Inferior parietal cortex (tissue), 1 donor: Measurements from ENCODE around the gene IGSF21.

ENCODE experiments used
- DNase-seq: peaks from one replicate; pipeline ENCODE4 v3.0.0-alpha.2; 2016; ENCODE audit errors: extremely low spot score

The IGSF21 gene

DNA sequence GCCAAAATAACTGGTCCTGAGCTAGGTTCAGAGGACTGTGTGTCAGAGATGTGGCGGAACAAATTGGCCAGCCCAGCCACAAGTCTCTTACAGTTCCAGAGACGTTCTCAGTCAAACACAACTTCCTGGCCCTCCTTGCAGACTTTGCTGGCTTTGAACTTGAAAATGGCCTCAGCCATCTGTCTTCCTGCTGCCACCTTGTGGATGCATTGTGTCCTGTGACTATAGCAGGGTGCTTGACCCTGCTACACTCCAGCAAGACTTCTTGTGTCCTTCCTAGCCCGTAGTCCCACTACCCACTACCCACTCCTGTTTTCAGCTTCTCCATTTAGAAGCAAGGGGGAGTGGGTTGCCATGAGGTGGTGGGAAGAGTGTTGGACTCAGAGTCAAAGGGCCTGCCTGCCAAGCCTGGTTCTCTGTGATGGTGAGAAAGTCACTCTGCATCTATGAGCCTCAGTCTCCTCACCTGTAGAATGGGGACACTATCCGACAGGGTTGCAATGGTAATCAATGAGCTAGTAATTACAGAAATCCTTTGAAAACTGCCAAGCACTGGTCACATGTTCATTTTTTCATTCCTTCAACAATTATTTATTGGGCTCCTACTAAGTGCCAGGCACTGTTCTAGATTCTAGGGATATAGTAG is 109.9 kb downstream of the IGSF21 start:
- no peak for DNase-seq

DNA sequence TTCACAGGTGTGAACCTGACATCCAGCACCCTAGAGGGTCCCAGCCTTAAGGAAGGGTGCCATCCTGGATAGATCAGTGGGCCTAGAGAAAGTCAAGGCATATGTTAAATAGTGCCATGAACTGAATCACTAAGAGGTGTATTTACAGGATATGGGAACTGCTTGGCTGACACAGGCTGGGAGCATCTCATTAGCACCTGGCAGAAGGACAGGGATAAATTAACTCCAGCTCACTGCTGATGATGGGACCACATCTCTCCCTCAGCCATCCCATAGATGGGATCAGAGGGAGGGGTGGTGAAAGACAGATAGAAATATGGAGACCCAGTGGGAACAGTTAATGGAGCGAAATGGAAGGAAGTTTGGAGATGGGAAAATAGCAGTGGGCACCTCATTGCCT is 122.0 kb downstream of the IGSF21 start:
- no peak for DNase-seq

DNA sequence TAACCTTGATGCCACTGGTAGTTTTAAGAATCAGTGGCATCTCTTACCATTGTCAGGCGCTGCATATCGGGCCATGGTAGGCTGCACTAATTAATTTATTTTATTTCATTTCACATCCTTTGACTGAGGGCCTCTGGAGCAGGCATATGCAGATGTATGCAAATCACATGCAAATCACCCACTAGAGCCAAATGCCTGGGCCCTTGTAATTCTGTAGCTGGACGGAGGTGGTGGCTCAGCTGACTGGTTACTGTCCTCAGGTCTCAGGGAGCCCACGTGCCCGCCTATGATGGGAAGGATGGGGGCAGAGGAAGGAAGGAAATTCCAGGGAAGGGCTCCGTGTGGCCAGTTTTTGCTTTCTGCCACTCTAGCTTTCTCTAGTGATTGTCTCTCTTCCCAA is 122.7 kb downstream of the IGSF21 start:
- no peak for DNase-seq

DNA sequence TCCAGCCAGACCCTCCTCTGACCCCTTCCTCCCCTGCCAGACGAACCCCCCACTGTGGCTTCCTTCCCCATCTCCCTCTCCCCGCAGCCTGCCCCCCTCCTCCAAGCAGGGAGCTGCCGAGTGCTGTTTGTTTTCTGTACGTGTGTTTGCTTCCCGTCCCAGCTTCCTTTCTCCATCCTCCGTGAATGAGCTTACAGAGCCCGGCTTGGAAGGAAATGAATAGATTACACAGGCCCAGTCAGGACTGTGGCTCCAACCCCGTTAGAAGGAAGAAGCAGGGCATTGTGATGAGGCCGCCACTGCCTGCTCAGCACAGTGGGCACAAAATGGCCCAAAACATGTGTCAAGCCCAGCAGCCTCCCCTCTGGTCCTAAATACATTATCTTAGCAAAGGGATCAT is 123.2 kb downstream of the IGSF21 start:
- peak; percentile 49 for DNase-seq

DNA sequence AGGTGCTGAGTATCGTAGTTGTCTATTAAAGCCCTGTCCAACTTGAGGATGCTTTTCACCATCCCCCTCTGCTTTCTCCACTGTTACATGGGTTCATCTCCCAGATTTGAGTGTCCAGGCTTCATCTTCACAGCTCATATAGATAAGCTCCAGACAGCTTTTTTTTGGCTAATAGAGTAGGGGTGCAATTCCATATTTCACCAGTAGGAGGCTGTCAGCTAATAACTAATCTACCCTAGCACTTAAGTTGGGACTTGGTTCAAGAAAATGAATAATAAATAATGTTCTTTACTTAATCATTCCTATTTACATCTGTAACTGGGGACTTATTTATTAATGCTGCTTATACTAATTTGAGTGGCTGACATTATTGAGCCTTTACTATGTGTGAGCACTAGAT is 124.5 kb downstream of the IGSF21 start:
- no peak for DNase-seq

DNA sequence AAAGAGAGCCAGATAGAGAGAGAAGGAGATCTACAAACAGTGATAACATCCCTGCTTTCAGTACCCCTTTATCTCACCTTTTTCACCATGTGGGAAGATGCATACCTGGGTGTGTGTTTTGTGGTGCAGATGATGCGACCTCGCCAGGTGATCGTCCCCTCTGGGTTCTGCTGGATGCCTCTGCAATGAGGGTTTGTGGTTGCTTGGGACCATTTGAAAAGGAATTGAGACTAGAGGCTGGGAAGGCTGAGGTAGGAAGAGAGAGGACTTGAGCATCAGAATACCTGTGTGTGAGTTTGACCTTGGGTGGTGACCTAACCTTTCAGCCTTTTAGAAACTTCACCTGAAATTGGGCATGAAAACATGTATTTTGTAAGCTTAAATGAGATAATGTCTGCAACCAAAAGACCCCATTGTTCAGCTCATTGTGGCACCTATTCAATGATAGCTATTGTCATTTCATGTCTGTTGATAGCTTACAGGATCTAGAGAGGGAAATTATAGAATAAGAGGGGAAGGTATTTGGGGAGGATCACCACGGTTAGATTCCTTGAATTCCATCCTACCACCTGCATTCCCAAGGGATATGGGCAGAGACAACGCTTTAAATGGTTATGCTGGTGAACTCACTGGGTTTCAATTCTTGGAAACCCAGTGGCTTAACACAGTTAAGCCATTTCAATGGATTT is 125.7 kb downstream of the IGSF21 start:
- DNase-seq, result no peak

DNA sequence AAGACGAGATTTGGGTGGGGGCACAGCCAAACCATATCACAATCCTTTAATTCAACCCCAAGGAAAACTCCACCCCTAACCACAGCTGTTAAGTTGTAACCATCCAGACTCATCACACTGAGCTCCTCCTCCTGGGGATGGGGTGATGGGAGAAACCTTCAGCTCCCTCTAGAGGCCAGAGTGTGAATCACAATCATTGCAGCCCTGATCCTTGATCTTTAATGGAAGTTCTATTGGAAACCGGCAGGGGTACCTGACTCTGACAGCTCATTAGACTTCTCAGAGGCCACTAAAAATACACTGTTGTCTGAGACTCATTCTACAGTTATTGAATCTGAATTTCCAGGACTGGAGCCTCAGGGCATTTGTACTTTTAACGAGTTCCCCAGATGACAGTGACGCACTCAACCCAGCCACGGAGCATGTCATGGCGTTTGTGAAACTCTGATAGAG is 127.2 kb downstream of the IGSF21 start:
- DNase-seq, result peak; percentile 78

DNA sequence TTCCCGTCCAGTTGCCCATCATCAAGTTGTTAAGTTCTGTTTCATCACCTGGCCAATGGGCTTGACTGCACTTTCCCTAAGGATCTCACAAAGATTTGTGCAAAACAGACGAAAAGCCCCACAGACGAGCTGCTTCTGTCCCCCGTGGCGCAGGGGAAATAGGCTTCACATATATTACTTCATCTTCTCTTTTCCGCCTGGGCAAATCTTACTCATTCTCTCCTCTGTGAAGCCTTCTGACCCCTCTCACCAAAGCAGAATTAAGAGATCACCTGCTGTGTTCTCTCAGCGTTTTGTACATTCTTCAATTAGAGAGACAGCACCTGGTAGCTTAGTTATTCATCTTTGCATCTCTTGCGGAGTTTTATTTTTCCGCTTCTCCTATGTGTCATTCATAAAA is 129.8 kb downstream of the IGSF21 start:
- DNase-seq, result no peak

DNA sequence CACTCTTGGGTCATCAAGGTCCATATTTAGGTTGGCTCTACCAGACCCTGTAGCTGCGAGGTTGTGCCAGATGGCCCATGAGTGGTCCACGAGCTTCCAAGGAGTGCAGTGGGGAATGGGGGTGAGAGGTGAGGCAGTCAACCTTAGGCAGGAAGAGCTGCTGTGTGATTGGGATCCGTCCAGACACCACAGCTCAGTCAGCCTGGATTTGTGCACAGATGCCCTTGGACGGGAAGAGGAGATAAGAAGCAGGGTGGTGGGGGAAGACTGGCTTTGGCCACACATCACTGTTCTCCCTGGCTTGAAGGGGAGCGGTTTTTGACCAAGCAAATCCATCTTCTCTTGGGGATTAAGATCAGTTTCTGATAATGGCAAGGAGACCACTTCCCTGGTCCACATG is 130.6 kb downstream of the IGSF21 start:
- no peak for DNase-seq

DNA sequence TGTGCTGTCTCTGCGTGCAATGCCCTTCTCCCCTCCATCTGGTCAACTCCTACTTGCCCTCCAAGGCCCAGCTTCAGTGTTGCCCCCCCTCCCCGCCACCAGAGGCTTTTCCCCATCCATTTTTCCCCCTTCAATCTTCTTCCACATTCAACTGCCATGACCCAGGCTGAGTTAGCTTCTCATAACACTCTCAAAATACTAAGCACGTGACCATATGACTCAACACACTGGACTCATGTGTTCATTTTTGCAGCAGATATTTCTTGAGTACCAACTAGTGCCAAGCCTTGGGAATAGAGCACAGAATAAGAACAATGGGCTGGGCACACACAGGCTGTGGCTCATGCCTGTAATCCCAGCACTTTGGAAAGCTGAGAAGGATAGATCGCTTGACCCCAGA is 132.1 kb downstream of the IGSF21 start:
- peak; percentile 56 for DNase-seq

DNA sequence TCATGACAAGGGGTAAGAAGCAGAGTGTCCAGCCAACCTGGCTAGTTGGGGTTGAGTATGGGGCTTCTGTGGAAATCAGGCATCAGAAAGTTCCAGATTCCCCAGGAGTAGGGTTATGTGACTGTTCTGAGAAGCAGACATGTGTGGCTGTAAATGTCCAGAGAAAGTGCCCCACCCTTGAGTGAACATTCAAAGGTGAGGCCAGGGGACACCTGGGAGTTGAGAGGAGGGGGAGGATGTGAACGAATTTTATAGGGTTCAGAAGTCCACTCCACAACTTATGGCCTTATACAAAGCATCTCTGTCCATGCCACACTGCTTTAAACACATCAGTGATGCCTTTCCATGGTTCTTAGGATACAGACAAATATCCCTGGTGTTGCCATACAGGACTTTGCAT is 133.3 kb downstream of the IGSF21 start:
- no peak for DNase-seq

DNA sequence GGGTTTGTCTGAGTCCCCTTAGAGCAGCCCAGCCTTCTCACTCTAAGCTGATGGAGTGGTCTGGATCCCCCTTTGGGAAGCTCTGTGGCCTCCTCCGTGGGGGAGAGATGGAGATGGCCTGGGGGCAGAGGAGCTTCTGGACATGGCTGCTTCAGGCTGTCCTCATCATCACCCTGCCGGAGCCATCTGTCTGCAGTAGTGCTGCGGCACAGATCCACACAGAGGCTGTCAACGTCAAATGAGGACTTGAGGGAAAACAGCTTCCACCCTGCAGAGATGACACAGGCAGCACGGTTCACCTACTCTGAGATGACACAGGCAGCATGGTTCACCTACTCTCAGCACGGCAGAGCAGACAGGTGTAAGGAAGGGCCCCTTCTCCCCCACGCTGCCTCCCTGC is 134.3 kb downstream of the IGSF21 start:
- DNase-seq, result no peak

DNA sequence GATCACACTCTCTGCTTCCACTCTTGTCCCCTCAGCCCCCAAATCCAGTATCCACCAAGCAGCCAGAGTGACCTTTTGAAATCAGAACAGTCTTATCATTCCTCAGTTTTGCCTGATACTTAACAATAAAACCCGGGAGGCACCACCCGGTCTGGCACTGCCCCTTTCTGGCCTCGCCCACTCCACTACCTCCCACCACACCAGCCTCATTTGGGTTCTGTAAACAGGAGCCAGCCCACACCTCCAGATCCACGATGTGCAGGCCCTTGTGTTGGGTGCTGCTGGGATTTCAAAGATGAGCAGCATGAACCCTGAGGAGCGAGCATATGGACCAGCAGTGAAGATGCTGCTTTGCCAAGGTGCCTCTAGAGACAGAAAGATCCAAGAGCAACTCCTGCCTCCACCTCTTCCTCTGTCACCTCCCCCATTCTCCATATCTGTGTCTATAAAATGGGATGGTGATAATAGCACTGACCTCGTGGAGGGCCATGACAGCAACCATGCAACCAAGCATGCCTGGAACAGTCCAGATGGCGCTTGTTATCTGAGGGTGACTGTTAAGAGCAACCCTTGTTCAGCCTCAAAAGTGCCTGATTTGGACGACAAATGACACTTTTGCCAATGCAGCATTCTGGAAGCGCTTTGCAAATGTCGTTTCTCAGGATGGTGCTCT is 136.0 kb downstream of the IGSF21 start:
- no peak for DNase-seq

DNA sequence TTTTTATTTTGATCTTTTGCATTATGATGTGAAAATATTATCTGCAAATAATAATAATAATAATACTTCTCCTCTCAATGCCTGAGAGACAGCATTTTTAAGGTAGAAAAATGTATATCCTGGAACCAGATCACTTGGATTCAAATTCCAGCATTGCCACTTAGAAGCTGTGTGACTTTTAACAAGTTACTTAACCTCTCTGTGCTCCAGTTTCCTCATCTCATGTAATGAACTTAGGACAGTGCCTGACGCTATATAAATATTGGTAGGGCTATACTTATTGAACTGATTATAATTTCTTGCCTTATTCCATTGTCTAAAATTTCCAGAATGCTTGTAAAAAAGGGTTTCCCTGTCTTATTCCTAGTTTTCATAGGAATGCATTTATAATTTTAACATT is 137.2 kb downstream of the IGSF21 start:
- DNase-seq, result no peak

DNA sequence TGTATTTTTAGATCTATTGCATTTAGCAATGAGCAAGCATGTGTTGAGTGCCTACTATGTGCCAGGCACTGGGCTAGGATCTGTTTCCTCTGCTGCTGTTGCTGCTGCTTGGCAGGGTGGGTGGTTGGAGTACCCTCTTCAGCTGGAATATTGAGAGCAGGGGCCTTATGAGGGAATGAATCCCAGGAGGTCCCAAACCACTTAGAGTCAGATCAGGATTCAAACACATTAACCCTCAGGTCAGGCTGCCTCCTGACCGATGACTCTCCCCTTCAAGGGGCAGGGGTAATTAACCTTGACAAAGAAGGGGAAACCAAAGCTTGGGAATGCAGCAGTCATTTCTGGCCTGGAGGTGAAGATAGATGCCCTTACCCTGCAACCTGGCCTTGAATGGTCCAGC is 138.0 kb downstream of the IGSF21 start:
- no peak for DNase-seq

DNA sequence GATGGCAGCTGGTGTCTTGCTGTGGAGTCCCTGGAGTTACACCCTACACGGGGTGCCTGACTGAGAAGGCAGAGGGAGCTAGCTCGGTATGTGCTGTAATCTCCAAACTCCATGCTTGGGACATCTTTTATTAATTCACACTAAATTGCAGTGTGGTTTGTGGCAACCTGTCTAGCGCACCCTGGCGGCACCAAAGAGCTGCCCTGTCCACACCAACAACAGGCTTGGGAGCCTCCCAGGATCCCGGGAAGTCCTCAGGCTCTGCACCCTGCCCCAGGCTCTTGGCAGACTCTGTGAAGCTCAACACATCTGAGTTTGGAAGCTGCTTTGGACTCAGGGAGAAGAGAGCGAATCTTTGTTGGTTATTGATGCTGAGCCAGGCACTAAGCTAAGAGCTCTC is 138.9 kb downstream of the IGSF21 start:
- DNase-seq, result no peak

DNA sequence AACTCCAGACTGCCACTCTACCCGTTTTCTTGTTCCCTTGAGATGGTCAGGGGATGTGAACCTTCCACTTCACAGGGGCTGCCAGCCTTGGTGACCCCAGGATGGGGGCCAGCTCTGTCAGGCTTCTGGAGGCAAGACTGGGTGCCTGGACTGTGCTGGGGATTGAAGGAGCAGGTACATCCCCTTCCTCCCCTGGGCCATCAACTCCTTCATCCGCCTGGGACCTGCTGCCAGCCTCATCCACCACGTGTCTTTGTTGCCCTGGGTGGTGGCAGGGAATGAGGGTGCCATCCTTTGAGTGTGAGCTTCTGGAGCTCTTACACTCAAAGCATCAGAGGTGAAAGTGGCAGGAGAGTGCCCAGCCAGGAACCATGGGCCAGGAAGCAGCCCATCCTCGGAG is 139.6 kb downstream of the IGSF21 start:
- DNase-seq, result no peak

DNA sequence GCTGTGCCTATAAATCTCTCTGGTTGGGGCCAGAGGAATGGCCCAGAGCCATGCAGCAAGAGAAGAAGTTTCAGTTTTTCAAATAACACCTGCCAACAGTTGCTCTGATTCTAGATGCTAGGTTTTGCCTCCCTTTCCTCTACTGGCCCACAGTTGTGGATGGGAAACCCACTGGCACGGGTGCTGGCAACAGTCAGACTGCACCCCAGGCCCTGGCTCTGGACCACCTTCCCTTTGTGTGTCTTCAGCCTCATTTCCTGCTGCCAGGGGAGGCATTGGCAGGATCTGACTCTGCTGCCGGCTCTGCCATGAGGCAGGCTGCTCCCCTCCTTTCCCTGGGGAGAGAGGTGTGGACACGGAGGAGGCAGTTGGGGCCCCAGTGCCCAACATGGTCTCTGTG is 142.0 kb downstream of the IGSF21 start:
- no peak for DNase-seq

DNA sequence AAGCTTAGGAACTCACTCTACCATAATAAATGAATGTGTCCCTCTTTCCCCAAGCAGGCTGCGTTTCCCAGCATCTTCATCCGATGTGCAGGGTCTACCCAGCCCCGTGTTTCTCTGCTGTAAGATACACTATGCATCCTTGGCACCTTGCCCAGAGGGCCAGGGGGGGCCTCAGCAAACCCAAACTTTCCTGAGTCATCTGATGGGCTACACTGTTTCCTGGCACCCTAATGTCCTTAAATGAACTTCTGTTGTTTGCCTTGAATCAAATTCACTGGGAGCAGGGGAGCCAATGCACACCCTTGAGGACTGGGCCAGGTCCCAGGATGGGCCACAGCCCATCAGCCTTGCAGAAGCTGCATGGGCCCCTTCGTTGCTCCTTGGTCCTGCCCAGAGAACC is 145.5 kb downstream of the IGSF21 start:
- DNase-seq, result no peak

DNA sequence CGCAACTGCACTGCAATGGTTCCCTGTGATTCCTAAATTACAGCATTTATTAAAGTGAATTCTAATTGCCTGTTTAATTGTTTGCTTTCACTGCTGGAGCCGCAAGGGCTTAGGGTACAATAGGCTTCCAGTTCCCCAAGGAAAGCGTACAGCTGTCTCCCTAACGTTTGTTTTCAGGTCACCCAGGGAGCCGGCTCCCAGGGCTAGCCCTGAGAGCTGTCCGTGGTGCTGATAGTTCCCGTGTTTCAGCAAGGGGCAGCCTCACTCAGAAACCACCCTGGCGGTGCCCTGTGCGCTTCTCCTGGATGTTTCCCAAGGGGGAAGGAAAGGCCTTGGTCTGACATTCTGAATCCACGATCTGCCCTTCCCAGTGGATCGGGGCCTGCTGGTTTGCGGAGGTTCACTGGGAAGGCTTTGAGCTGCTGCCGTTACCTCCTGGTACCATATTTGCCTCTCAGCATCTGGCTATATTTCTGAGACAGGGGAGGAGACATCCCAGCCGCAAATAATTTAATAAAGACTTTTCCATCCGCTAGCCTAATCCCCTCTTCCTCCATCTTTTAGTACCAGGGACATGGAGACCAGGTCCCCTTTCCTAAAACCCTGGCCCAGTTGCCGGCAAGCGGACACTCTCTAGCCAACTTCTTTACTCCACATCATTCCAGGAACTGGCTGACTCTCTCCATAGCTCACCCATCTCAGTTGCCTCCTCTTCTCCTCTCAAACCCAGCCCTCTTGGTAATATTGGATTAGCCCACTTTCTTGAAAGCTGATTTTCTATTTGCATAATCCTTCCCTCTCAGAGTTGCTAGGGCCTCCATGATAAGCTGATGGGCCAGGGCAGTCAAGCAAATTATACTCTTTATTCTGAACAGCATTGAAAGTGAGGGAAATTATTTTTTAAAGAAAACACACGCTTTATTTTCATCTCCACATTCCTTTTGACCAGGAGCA is 149.0 kb downstream of the IGSF21 start:
- no peak for DNase-seq

DNA sequence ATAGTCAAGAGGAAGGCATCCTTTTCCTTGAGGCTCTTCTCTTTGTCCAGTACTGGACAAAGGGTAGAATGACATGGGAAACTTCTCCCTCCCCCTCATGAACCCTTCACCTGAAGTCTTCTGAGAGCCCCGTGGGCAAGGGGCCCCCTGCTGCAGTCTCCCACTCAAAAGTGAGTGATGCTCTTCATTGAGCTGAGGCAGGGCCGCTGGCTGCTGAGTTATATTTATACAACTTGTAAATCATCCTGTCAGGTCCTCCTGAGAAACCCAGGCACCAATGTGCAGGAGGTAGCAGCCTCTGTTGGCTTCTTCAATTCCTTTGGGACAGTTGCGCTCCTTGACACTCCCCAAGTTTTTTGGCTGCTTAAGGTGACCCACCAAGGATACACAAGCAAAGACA is 150.2 kb downstream of the IGSF21 start:
- DNase-seq, result no peak

DNA sequence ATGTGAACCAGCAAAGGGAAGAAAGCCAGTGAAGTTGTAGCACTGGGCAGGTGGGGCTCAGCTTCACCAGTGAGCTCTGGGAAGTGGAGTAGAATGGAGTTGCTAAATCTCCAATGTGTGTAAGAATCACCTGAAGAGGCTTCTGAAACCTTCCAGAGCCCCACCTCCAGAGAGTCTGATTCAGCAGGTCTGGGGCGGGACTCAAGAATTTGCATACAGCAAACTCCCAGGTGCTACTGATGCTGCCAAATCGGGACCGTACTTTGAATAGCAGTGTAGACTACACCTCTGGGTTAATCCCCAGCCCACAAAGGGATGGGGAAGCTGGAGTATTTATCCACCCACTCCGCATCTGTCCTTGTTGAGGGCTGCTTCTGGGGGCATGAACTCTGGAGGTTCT is 154.3 kb downstream of the IGSF21 start:
- DNase-seq, result no peak
